HEK293 (cell line): ENCODE results near the gene KLHDC3.
A peak's percentile ranks its signal among the peaks of the same experiment; 100 is the strongest.

ENCODE experiments used
- EGR2 ChIP-seq: fragments of 450-650 bp; formaldehyde crosslinking; IDR thresholded peaks from 2 replicates; pipeline ENCODE4 v1.5.1; 2016; ENCODE audit warnings: low read depth, missing biosample characterization, missing genetic modification characterization
- FEZF1 ChIP-seq: fragments of 450-650 bp; formaldehyde crosslinking; IDR thresholded peaks from 2 replicates; pipeline ENCODE4 v1.5.1; 2016; ENCODE audit warnings: missing biosample characterization, missing genetic modification characterization
- GLIS2 ChIP-seq: fragments of 450-650 bp; formaldehyde crosslinking; IDR thresholded peaks from 2 replicates; pipeline ENCODE4 v1.5.1; 2016; ENCODE audit warnings: missing biosample characterization, missing genetic modification characterization
- KLF7 ChIP-seq: fragments of 450-650 bp; formaldehyde crosslinking; IDR thresholded peaks from 2 replicates; pipeline ENCODE4 v1.5.1; 2016; ENCODE audit warnings: missing biosample characterization, missing genetic modification characterization, borderline replicate concordance
- OSR2 ChIP-seq: fragments of 450-650 bp; formaldehyde crosslinking; IDR thresholded peaks from 2 replicates; pipeline ENCODE4 v1.5.1; 2016; ENCODE audit warnings: missing biosample characterization, missing genetic modification characterization
- PRDM1 ChIP-seq: fragments of 450-650 bp; formaldehyde crosslinking; IDR thresholded peaks from 2 replicates; pipeline ENCODE4; 2016; ENCODE audit warnings: missing biosample characterization, missing genetic modification characterization
- REPIN1 ChIP-seq: fragments of 450-650 bp; formaldehyde crosslinking; IDR thresholded peaks from 2 replicates; pipeline ENCODE4 v1.5.1; 2017; ENCODE audit warnings: missing biosample characterization, missing genetic modification characterization, low read depth
- SP3 ChIP-seq: fragments of 450-650 bp; formaldehyde crosslinking; IDR thresholded peaks from 2 replicates; pipeline ENCODE4 v1.5.1; 2016; ENCODE audit warnings: missing biosample characterization, missing genetic modification characterization
- YY1 ChIP-seq: fragments of 450-650 bp; formaldehyde crosslinking; IDR thresholded peaks from 2 replicates; pipeline ENCODE4 v1.5.1; 2018; ENCODE audit warnings: missing biosample characterization, missing genetic modification characterization
- ZBTB20 ChIP-seq: fragments of 450-650 bp; formaldehyde crosslinking; IDR thresholded peaks from 2 replicates; pipeline ENCODE4 v1.5.1; 2016; ENCODE audit warnings: missing biosample characterization, missing genetic modification characterization
- ZBTB21 ChIP-seq: fragments of 450-650 bp; formaldehyde crosslinking; IDR thresholded peaks from 2 replicates; pipeline ENCODE4 v1.5.1; 2017; ENCODE audit warnings: missing biosample characterization, missing genetic modification characterization
- ZEB2 ChIP-seq: fragments of 450-650 bp; formaldehyde crosslinking; IDR thresholded peaks from 2 replicates; pipeline ENCODE4 v1.5.1; 2016; ENCODE audit warnings: missing biosample characterization, missing genetic modification characterization
- ZFP3 ChIP-seq: fragments of 450-650 bp; formaldehyde crosslinking; IDR thresholded peaks from 2 replicates; pipeline ENCODE4 v1.5.1; 2016; ENCODE audit warnings: low read depth, missing biosample characterization, missing genetic modification characterization
- ZNF10 ChIP-seq: fragments of 450-650 bp; formaldehyde crosslinking; IDR thresholded peaks from 2 replicates; pipeline ENCODE4 v1.5.1; 2017; ENCODE audit warnings: missing biosample characterization, missing genetic modification characterization
- ZNF133 ChIP-seq: fragments of 450-650 bp; formaldehyde crosslinking; IDR thresholded peaks from 2 replicates; pipeline ENCODE4 v1.5.1; 2016; ENCODE audit warnings: missing biosample characterization, missing genetic modification characterization
- ZNF138 ChIP-seq: fragments of 450-650 bp; formaldehyde crosslinking; IDR thresholded peaks from 2 replicates; pipeline ENCODE4 v1.5.1; 2016; ENCODE audit warnings: missing biosample characterization, missing genetic modification characterization, borderline replicate concordance
- ZNF184 ChIP-seq: fragments of 450-650 bp; IDR thresholded peaks from 2 replicates; pipeline ENCODE4 v1.5.1; 2018; ENCODE audit warnings: missing biosample characterization, mild to moderate bottlenecking, missing genetic modification characterization
- ZNF335 ChIP-seq: fragments of 450-650 bp; formaldehyde crosslinking; conservative IDR thresholded peaks from 2 replicates; pipeline ENCODE4 v1.5.1; 2016; ENCODE audit warnings: missing biosample characterization, missing genetic modification characterization
- ZNF341 ChIP-seq: fragments of 450-650 bp; formaldehyde crosslinking; IDR thresholded peaks from 2 replicates; pipeline ENCODE4; 2016; ENCODE audit warnings: low read depth, missing biosample characterization, missing genetic modification characterization
- ZNF501 ChIP-seq: fragments of 450-650 bp; formaldehyde crosslinking; IDR thresholded peaks from 2 replicates; pipeline ENCODE4 v1.5.1; 2016; ENCODE audit warnings: missing biosample characterization, missing genetic modification characterization
- ZNF514 ChIP-seq: fragments of 450-650 bp; formaldehyde crosslinking; IDR thresholded peaks from 2 replicates; pipeline ENCODE4 v1.5.1; 2016; ENCODE audit warnings: missing biosample characterization, missing genetic modification characterization
- ZNF555 ChIP-seq: fragments of 450-650 bp; formaldehyde crosslinking; conservative IDR thresholded peaks from 2 replicates; pipeline ENCODE4 v1.5.1; 2017; ENCODE audit warnings: missing biosample characterization, mild to moderate bottlenecking, missing genetic modification characterization, inconsistent platforms
- ZNF561 ChIP-seq: fragments of 450-650 bp; IDR thresholded peaks from 2 replicates; pipeline ENCODE4 v1.5.1; 2018; ENCODE audit warnings: missing biosample characterization, missing genetic modification characterization, borderline replicate concordance
- ZNF600 ChIP-seq: fragments of 450-650 bp; formaldehyde crosslinking; IDR thresholded peaks from 2 replicates; pipeline ENCODE4 v1.5.1; 2016; ENCODE audit warnings: missing biosample characterization, missing genetic modification characterization
- ZNF747 ChIP-seq: fragments of 450-650 bp; formaldehyde crosslinking; IDR thresholded peaks from 2 replicates; pipeline ENCODE4 v1.5.1; 2016; ENCODE audit warnings: missing biosample characterization, missing genetic modification characterization
- ZNF76 ChIP-seq: fragments of 450-650 bp; formaldehyde crosslinking; IDR thresholded peaks from 2 replicates; pipeline ENCODE4; 2016; ENCODE audit warnings: low read depth, missing biosample characterization, missing genetic modification characterization, borderline replicate concordance
- ZNF768 ChIP-seq: fragments of 450-650 bp; formaldehyde crosslinking; IDR thresholded peaks from 2 replicates; pipeline ENCODE4 v1.5.1; 2018; ENCODE audit warnings: missing biosample characterization, mild to moderate bottlenecking, missing genetic modification characterization
- ZNF843 ChIP-seq: fragments of 450-650 bp; formaldehyde crosslinking; IDR thresholded peaks from 2 replicates; pipeline ENCODE4 v1.5.1; 2016; ENCODE audit warnings: missing biosample characterization, missing genetic modification characterization
- TF ChIP-seq, protein P1 (sequence below): fragments of 450-650 bp; formaldehyde crosslinking; conservative IDR thresholded peaks from 2 replicates; pipeline ENCODE4 v1.5.1; 2016; ENCODE audit warnings: low read depth, missing biosample characterization, missing genetic modification characterization
- TF ChIP-seq, protein P2 (sequence below): fragments of 450-650 bp; formaldehyde crosslinking; IDR thresholded peaks from 2 replicates; pipeline ENCODE4 v1.5.1; 2016; ENCODE audit warnings: missing biosample characterization, missing genetic modification characterization
- TF ChIP-seq, protein P3 (sequence below): fragments of 450-650 bp; formaldehyde crosslinking; IDR thresholded peaks from 2 replicates; pipeline ENCODE4 v1.5.1; 2017; ENCODE audit warnings: missing biosample characterization, missing genetic modification characterization
- TF ChIP-seq, protein P4 (sequence below): fragments of 450-650 bp; formaldehyde crosslinking; IDR thresholded peaks from 2 replicates; pipeline ENCODE4 v1.5.1; 2016; ENCODE audit warnings: missing biosample characterization, missing genetic modification characterization
- TF ChIP-seq, protein P5 (sequence below): fragments of 450-650 bp; formaldehyde crosslinking; IDR thresholded peaks from 2 replicates; pipeline ENCODE4 v1.5.1; 2017; ENCODE audit warnings: missing biosample characterization, mild to moderate bottlenecking, missing genetic modification characterization, moderate library complexity

The KLHDC3 gene

DNA sequence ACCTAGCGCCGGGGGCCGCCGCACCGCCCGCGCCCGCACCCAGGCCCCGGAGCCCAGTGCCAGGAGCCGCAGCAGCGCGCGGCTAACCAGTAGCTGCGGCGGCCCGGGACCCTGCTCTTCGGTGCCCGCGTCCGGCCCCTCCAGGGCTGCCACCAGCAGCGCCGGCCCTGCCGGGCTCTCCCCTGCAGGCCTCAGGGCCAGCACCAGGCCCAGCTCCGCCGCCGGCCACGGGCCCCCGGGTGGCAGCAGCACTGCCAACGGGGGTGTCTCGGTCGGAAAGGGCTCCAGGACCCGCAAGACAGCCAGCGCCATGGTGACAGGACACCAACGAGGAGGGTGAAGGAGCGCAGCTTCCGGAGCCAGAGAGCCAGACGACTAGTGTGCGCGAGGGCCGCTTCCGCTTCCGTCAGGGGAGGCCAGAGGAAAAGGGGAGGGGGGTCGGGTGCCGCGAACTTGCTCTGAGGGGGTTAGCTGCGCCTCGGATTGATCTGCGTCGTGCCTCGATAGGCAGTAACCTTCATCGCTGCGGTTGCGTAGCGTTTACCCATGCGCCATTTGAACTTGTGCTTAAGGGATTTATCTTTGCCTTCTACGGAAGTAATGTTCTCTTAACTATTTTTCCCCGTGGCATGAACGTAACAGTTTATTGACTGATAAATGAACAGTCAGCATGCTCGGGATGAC lies 35.1 kb upstream of the KLHDC3 start, which contains the start of gene PEX6 (continued):
- TF ChIP-seq, protein P1, sequence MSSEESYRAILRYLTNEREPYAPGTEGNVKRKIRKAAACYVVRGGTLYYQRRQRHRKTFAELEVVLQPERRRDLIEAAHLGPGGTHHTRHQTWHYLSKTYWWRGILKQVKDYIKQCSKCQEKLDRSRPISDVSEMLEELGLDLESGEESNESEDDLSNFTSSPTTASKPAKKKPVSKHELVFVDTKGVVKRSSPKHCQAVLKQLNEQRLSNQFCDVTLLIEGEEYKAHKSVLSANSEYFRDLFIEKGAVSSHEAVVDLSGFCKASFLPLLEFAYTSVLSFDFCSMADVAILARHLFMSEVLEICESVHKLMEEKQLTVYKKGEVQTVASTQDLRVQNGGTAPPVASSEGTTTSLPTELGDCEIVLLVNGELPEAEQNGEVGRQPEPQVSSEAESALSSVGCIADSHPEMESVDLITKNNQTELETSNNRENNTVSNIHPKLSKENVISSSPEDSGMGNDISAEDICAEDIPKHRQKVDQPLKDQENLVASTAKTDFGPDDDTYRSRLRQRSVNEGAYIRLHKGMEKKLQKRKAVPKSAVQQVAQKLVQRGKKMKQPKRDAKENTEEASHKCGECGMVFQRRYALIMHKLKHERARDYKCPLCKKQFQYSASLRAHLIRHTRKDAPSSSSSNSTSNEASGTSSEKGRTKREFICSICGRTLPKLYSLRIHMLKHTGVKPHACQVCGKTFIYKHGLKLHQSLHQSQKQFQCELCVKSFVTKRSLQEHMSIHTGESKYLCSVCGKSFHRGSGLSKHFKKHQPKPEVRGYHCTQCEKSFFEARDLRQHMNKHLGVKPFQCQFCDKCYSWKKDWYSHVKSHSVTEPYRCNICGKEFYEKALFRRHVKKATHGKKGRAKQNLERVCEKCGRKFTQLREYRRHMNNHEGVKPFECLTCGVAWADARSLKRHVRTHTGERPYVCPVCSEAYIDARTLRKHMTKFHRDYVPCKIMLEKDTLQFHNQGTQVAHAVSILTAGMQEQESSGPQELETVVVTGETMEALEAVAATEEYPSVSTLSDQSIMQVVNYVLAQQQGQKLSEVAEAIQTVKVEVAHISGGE (tag by site-specific recombination), result peak; percentile 95
- TF ChIP-seq ZNF561 (tag by site-specific recombination), result peak; percentile 60; the same call in 1 of the 2 replicates
- TF ChIP-seq, protein P2, sequence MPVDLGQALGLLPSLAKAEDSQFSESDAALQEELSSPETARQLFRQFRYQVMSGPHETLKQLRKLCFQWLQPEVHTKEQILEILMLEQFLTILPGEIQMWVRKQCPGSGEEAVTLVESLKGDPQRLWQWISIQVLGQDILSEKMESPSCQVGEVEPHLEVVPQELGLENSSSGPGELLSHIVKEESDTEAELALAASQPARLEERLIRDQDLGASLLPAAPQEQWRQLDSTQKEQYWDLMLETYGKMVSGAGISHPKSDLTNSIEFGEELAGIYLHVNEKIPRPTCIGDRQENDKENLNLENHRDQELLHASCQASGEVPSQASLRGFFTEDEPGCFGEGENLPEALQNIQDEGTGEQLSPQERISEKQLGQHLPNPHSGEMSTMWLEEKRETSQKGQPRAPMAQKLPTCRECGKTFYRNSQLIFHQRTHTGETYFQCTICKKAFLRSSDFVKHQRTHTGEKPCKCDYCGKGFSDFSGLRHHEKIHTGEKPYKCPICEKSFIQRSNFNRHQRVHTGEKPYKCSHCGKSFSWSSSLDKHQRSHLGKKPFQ (tag by site-specific recombination), result no peak
- TF ChIP-seq ZBTB20 (tag by site-specific recombination), result peak; percentile 71; the same call in 1 of the 2 replicates
- no peak for TF ChIP-seq EGR2 (tag by site-specific recombination)
- TF ChIP-seq, protein P3, sequence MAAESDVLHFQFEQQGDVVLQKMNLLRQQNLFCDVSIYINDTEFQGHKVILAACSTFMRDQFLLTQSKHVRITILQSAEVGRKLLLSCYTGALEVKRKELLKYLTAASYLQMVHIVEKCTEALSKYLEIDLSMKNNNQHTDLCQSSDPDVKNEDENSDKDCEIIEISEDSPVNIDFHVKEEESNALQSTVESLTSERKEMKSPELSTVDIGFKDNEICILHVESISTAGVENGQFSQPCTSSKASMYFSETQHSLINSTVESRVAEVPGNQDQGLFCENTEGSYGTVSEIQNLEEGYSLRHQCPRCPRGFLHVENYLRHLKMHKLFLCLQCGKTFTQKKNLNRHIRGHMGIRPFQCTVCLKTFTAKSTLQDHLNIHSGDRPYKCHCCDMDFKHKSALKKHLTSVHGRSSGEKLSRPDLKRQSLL (tag by site-specific recombination), result peak; percentile 88
- no peak for TF ChIP-seq ZNF747 (tag by site-specific recombination)
- TF ChIP-seq ZFP3 (tag by site-specific recombination), result no peak
- peak; percentile 30; the same call in 1 of the 2 replicates for TF ChIP-seq OSR2
- TF ChIP-seq FEZF1 (tag by site-specific recombination), result peak; percentile 80
- no peak for TF ChIP-seq ZNF138 (tag by site-specific recombination)
- no peak for TF ChIP-seq KLF7
- no peak for TF ChIP-seq ZNF600 (tag by site-specific recombination)
- TF ChIP-seq, protein P4, sequence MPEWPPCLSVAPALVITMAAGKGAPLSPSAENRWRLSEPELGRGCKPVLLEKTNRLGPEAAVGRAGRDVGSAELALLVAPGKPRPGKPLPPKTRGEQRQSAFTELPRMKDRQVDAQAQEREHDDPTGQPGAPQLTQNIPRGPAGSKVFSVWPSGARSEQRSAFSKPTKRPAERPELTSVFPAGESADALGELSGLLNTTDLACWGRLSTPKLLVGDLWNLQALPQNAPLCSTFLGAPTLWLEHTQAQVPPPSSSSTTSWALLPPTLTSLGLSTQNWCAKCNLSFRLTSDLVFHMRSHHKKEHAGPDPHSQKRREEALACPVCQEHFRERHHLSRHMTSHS (tag by site-specific recombination), result no peak
- TF ChIP-seq, protein P5, sequence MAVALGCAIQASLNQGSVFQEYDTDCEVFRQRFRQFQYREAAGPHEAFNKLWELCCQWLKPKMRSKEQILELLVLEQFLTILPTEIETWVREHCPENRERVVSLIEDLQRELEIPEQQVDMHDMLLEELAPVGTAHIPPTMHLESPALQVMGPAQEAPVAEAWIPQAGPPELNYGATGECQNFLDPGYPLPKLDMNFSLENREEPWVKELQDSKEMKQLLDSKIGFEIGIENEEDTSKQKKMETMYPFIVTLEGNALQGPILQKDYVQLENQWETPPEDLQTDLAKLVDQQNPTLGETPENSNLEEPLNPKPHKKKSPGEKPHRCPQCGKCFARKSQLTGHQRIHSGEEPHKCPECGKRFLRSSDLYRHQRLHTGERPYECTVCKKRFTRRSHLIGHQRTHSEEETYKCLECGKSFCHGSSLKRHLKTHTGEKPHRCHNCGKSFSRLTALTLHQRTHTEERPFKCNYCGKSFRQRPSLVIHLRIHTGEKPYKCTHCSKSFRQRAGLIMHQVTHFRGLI, result 0 out of 2 replicates have a peak, but pooled peaks have one; percentile 10
- no peak for TF ChIP-seq REPIN1 (tag by site-specific recombination)
- TF ChIP-seq ZNF501 (tag by site-specific recombination), result peak; percentile 83; the same call in 1 of the 2 replicates
- peak; percentile 98 for TF ChIP-seq GLIS2 (tag by site-specific recombination)
- no peak for TF ChIP-seq ZNF133 (tag by site-specific recombination)
- peak; percentile 60 for TF ChIP-seq ZEB2 (tag by site-specific recombination)
- TF ChIP-seq ZNF843, result peak; percentile 44; the same call in 1 of the 2 replicates
- TF ChIP-seq ZNF335 (tag by site-specific recombination), result peak; percentile 84
- 0 out of 2 replicates have a peak, but pooled peaks have one; percentile 23 for TF ChIP-seq ZNF76 (tag by site-specific recombination)
- peak; percentile 40; the same call in 1 of the 2 replicates for TF ChIP-seq SP3 (tag by site-specific recombination)
- TF ChIP-seq ZNF341 (tag by site-specific recombination), result no peak
- peak; percentile 42 for TF ChIP-seq ZNF10 (tag by site-specific recombination)
- TF ChIP-seq PRDM1 (tag by site-specific recombination), result no peak
- TF ChIP-seq YY1 (tag by site-specific recombination), result peak; percentile 54; the same call in 1 of the 2 replicates
- 0 out of 2 replicates have a peak, but pooled peaks have one; percentile 35 for TF ChIP-seq ZNF184 (tag by site-specific recombination)
- TF ChIP-seq ZNF514, result no peak
- peak; percentile 56; the same call in 1 of the 2 replicates for TF ChIP-seq ZBTB21 (tag by site-specific recombination)
- no peak for TF ChIP-seq ZNF768
- TF ChIP-seq ZNF555 (tag by site-specific recombination), result no peak
